ENCODE results near the gene PTPRH. TPM values are rescaled to one million over a fixed set of nuclear protein-coding genes. Genes with fewer than 3 reads are reported as not detected.

PTPRH gene, protein sequence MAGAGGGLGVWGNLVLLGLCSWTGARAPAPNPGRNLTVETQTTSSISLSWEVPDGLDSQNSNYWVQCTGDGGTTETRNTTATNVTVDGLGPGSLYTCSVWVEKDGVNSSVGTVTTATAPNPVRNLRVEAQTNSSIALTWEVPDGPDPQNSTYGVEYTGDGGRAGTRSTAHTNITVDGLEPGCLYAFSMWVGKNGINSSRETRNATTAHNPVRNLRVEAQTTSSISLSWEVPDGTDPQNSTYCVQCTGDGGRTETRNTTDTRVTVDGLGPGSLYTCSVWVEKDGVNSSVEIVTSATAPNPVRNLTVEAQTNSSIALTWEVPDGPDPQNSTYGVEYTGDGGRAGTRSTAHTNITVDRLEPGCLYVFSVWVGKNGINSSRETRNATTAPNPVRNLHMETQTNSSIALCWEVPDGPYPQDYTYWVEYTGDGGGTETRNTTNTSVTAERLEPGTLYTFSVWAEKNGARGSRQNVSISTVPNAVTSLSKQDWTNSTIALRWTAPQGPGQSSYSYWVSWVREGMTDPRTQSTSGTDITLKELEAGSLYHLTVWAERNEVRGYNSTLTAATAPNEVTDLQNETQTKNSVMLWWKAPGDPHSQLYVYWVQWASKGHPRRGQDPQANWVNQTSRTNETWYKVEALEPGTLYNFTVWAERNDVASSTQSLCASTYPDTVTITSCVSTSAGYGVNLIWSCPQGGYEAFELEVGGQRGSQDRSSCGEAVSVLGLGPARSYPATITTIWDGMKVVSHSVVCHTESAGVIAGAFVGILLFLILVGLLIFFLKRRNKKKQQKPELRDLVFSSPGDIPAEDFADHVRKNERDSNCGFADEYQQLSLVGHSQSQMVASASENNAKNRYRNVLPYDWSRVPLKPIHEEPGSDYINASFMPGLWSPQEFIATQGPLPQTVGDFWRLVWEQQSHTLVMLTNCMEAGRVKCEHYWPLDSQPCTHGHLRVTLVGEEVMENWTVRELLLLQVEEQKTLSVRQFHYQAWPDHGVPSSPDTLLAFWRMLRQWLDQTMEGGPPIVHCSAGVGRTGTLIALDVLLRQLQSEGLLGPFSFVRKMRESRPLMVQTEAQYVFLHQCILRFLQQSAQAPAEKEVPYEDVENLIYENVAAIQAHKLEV
- 29.8 and 38.1 TPM in 2 replicates for total RNA-seq (2014; rRNA removed; shearing (Covaris generic))
- polyA plus RNA-seq (2015; cell fraction: cytosol; rRNA removed): 20.0 and 25.1 TPM in 2 replicates
- 35.2 and 39.0 TPM in 2 replicates for polyA plus RNA-seq (2015; cell fraction: nucleus; rRNA removed)

GRCh38 chr19:55208880-55209692 is at the start of gene PTPRH:
Gene PTPRH (minus strand): TSS chr19:55209501. CDS start chr19:55209433, 68 bp downstream.
- DNase-seq (ENCODE audit: low read depth, low spot score): no peak
- in situ Hi-C loops (cut with HindIII; ENCODE audit: low pct_unique_long_range_greater_than_20kb, low sequenced_read_pairs): no loop called here

GRCh38 chr19:55258476-55258827 is 49.2 kb upstream of the PTPRH start:
- no peak for DNase-seq (ENCODE audit: low read depth, low spot score)
- in situ Hi-C loops (cut with HindIII; ENCODE audit: low pct_unique_long_range_greater_than_20kb, low sequenced_read_pairs): no loop called here

- in situ Hi-C loops (cut with HindIII; ENCODE audit: low pct_unique_long_range_greater_than_20kb, low sequenced_read_pairs): no loop called here
- no peak for DNase-seq (ENCODE audit: low read depth, low spot score)
Observed at GRCh38 chr19:55257461-55258420, 48.4 kb upstream of the PTPRH start.

DNA sequence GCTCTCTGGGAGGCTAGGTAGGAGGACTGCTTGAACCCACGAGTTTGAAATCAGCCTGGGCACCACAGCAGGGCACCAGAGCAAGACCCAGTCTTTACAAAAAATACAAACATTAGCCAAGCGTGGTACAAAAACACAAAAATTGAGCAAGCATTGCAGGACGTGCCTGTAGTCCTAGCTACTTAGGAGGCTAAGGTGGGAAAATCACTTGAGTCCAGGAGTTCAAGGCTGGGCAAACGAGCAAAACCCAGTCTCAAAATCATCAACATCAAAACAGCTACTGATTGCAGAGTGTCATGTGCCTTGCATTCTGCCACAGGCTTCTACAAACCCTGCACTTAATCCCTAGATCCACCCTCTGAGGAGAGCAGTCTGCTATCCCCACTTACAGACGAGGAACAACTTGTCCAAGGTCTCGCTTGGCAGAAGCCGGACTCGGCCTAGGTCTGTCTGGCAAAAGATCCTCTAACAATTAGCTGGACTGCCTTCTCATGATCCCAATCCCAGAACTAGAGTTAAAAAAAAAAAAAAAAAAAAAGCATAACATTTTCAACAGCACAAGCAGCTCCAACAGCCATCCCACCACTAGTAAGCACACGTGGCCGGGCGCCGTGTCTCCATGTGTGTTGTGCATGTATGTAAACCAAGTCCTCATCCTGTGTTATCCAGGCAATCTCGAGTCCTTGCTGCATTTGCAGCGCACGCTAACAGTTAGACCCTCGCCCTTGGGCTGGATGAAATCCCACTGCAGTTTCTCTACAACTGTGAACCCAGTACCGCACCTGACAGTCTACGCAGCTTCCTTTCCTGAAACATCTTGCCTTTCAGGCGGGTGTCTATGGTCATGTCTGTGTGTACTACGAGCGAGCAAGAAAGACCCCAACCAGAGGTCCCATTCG is 47.5 kb upstream of the PTPRH start:
- no peak for DNase-seq (ENCODE audit: low read depth, low spot score)
- in situ Hi-C loops (cut with HindIII; ENCODE audit: low pct_unique_long_range_greater_than_20kb, low sequenced_read_pairs): no loop called here

DNA sequence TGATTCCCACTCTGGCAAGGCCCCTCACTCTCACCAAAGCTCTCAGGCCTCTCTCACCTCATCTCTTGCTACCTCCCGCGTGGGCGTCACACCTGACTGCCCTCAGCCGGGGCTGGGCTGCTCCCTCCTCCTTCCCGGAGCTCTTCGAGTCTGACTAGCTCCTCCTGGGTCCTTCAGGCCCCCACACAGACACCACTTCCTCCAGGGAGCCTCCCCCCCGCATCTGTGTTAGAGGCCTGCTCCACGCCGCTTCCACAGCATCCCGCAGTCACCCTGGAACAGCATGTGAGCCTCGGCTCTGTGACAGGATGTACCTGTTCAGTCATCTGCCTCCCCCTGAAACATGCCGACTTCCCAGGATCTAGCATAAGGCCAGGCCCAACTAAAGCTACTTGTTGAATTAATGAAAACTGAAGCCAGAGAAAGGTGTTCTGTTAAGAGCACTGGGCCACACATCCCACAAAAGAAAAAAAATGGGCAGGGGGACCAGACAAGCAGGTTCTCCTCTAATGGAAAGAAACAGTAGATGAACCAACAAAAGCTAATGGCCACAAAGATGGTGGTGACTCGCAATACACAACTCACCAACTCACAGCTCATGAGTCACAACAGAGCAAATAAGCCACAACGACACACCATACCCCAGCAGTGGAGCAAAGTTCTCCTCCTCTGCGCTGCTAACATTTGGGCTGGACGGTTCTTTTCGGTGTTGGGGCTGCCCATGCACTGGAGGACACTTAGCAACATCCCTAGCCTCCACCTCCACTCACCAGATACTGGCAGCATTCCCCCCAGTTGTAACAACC is 46.5 kb upstream of the PTPRH start:
- no peak for DNase-seq (ENCODE audit: low read depth, low spot score)
- in situ Hi-C loops (cut with HindIII; ENCODE audit: low pct_unique_long_range_greater_than_20kb, low sequenced_read_pairs): no loop called here

- in situ Hi-C loops (cut with HindIII; ENCODE audit: low pct_unique_long_range_greater_than_20kb, low sequenced_read_pairs): no loop called here
- DNase-seq (ENCODE audit: low read depth, low spot score): no peak
Observed at GRCh38 chr19:55254625-55254977, 45.3 kb upstream of the PTPRH start.

- DNase-seq (ENCODE audit: low read depth, low spot score): no peak
- in situ Hi-C loops (cut with HindIII; ENCODE audit: low pct_unique_long_range_greater_than_20kb, low sequenced_read_pairs): no loop called here
Observed at GRCh38 chr19:55253842-55254624, 44.7 kb upstream of the PTPRH start.

DNA sequence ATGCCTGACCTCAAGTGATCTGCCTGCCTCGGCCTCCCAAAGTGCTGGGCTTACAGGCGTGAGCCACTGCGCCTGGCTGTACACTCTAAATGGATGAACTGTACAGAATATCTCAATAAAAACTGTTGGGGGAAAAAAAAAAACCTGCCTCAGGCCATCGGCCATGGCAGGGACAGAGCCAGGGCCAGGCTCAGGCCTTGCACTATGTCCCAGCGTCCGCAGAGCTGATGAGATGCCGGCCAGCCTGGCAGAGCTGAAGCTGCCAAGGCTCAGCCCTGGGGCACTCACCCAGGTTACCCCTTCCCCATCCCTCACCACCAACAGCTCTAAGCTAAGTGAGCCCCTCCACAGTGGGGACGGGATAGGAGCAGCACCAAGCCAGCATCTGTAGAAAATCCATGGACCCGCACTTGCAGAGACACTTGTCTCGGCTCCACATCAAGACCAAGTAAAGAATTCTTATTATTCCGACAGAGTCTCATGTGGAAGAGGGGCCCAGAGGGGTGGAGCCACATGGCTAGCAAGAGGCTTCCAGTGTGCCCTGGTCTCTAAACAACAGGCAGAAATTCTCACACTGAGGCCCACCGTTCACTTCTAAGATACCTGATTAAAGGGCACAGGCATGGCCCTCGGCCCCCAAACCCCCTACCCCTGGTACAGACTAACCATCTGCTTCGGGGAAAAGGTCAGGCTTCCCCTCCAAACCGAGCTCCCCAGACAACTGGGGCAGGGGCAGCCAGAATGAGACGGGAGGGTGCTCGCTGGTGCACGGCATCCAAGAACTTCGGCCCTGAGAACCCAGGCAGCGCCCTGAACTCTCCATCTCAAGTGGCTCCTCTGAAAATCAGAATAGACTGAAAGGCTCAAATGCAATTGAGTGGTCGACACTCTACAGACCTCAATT is 43.7 kb upstream of the PTPRH start:
- no peak for DNase-seq (ENCODE audit: low read depth, low spot score)
- in situ Hi-C loops (cut with HindIII; ENCODE audit: low pct_unique_long_range_greater_than_20kb, low sequenced_read_pairs): no loop called here

GRCh38 chr19:55251341-55252081 is 42.2 kb upstream of the PTPRH start:
- in situ Hi-C loops (cut with HindIII; ENCODE audit: low pct_unique_long_range_greater_than_20kb, low sequenced_read_pairs): no loop called here
- no peak for DNase-seq (ENCODE audit: low read depth, low spot score)

GRCh38 chr19:55250262-55251036 is 41.1 kb upstream of the PTPRH start:
- no peak for DNase-seq (ENCODE audit: low read depth, low spot score)
- in situ Hi-C loops (cut with HindIII; ENCODE audit: low pct_unique_long_range_greater_than_20kb, low sequenced_read_pairs): no loop called here

DNA sequence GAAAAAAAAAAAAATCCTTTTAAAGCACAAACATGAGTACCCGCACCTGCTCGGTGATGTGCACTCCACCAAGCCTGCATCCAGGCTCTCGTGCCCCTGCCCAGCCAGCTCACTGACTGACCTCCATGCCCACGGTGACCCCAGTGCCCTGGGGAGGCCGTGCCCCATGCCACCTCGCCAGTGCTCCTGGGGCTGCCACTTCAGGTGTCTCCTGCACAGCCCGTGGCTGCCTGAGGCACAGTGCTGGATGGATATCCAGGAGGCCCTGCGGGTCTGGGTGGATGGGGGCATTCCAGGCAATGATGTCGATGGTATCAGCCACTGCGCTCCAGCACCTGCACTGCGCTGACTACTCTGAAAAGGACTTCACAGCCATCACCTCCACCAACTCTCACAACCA is 40.5 kb upstream of the PTPRH start:
- in situ Hi-C loops (cut with HindIII; ENCODE audit: low pct_unique_long_range_greater_than_20kb, low sequenced_read_pairs): no loop called here
- no peak for DNase-seq (ENCODE audit: low read depth, low spot score)

- in situ Hi-C loops (cut with HindIII; ENCODE audit: low pct_unique_long_range_greater_than_20kb, low sequenced_read_pairs): no loop called here
- no peak for DNase-seq (ENCODE audit: low read depth, low spot score)
Observed at GRCh38 chr19:55248704-55249103, 39.4 kb upstream of the PTPRH start.

Measured in SK-MEL-5 (cell line).